HTR-8/SVneo (cell line): ENCODE measurements around the gene TOX4.
"Not testable (repeated sequence)": the region's sequence is repeated elsewhere in the genome, so short reads cannot be mapped to it uniquely, and the experiment has no call there.

Source experiments
- DNase-seq: peaks from one replicate; pipeline ENCODE4 v3.0.0; 2011; ENCODE audit warnings: low spot score, mixed read lengths; ENCODE audit not compliant: insufficient read length
- FAIRE-seq: peaks from 2 replicates; lab custom pipeline; 2011; peaks lifted over from hg19 to GRCh38; lab: Jason Lieb, UNC

Gene TOX4

DNA sequence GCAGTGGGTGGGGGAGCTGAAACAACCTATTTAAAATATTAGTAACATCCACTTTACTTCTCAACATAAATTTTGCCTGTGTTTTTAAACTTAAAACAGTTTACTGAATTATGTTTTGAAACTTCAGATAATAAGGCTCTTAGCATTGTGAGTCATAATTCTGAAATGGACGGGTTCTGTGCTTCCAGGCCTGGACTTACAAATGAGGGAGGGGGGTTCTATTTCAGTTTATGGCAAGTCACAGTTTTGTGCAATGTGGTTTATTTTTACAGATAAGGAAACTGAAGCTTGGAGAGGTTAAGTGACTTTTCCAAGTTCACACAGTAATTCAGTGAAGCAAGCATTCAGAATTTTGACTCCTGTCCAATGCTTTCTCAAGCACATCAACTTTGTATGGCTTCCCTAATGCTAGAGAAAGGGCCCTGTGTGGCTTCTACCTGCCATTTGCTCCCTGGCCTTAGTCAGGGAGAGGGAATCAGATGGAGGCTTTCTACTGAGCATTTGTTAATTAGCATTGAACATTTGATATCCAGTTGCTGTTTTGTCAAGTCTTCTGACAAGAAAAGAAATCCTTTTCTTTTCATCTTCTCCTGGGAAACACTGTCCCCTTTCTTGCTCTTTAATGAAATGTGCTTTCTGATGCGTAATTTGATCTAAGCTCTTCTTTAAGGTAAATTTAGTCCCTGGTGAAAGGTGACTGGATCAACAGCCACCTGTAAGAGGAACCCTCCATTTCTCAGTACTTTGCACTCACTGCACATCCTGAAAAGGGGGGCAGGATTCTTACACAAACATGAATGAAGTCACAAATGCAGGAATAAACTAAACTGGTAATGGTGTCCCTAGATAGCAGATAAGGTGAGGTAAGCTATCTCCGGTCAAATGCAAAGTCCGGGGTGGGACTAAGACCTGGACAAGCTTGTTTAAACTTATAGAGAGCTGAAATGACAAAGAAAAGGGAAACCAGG is 51.7 kb downstream of the TOX4 start:
- FAIRE-seq: no peak
- DNase-seq: no peak

DNA sequence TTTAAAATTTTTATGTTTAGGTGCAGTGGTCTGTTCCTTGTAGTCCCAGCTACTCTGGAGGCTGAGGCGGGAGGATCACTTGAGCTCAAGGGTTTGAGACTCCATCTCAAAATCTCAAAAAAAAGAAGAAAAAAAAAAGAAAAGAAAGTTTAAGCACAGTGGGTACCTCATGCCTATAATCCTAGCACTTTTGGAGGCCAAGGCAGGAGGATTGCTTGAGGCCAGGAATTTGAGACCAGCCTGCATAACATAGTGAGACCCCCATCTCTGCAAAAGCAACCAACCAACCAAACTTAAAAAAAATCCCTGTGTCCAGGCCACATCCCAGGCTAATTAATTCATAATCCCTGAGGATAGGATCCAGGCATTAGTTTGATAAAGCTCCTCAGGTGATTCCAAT is 52.5 kb downstream of the TOX4 start:
- no peak for DNase-seq
- FAIRE-seq: no peak

DNA sequence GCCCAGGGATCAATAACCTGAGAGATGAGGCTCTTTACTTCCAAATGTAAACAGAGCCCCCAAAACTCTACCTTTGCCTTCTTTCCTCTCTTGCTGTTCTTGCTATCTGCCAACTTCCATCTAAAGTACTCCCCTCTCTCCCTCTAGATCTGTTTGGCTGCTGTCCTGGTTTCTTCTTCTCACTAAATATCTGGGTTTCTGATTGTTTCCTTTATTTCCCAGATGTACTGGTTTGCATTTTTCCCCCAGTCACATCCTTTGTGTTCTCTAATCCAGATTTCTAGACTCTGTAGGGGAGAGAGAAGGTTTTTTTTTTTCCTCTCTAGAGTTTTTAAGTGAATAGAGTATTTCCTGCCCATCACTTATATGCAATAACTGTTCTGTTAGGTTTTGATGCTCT is 56.3 kb downstream of the TOX4 start:
- no peak for FAIRE-seq

DNA sequence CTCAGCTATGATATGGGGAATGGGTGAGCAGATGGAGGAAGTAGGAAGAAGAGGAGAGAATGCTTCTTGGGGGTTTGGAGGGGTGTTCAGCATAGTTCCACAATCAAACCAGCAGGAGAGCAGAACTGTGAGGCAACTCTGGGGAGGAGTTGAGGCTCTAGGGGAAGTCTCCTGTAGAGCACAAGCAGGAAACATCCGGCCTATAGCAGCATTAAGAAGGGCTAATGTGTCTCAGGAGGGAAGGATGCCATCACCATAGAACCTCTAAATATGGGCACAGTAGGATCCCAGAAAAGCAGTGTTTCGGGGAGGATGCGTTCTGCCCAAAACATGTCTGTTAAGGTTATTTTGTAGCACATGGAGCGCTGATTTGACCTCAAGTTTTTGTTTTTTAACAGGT is 57.6 kb downstream of the TOX4 start:
- FAIRE-seq (no peak), DNase-seq (no peak)

More for the DNA sequence above, 56.3 kb downstream of the TOX4 start:
- no peak for DNase-seq

DNA sequence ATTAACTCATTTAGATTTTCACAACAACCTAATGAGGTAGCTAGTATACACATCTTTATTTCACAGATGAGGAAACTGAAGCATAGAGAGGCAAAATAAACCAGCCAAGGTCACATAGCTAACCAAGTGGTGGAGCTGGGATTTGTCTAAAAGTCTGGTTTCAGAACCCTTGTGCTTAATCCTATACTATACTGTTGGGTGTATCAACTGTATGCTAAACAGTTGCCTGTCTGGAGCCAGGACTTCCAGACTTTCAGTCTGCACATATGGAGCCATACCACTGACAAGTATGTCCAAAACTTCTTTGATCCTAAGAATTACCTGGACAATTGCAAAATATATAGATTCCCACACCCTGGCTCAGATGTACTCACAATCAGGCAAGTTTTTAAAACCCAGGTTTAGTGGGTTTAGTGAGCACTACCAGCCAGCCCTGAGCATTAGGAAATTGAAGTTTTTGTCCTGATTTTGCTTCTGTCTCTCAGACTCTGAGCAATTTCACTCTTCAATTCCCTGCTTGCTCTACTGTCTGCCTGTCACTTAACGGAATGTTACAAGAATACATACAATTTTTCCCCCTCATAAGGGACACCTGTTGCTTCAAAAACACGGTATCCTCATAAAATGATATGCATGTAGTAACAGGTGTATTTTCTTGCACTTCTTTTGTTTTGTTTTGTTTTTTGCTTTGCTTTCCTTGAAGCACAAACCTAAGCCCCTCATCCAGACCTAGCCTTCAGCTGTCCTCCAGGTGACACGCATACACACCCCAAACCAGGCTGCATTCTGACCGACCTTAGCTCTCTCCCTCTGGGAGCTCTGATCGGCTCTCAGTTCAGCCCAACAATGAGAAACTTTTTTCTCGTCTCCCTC is 58.8 kb downstream of the TOX4 start:
- FAIRE-seq (no peak), DNase-seq (no peak)

DNA sequence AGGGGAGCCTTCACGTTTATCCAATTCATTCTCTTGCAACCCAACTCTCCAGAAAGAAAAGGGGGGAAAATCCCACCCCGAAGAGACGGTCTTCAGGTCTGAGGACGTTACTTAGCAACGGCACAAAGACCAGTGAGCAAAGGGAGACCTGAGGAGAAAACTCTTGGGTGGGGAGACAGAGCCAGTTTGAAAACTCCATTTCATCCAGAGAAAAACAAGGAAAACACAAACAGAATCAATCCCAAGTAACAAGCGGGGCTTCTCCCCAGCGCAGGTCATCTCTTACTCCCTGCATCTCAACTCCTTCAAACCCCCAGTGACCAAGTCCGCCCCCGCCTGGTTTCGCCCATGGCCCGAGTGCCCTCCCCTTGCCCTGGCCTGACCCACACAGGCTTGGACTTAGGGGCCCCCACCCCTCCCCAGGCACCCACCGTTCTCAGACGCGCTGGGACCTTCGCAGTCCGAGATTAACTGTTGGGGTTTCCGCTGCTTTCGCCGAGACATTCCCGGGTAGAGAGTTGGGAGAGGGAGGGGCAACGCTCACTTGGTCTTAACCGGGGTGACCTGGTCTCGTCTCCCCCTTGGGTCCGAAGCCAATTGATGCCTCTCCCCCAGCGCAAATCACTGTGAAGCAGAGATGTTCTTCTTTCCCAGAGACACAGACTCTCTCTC is 59.6 kb downstream of the TOX4 start:
- FAIRE-seq (no peak), DNase-seq (no peak)

DNA sequence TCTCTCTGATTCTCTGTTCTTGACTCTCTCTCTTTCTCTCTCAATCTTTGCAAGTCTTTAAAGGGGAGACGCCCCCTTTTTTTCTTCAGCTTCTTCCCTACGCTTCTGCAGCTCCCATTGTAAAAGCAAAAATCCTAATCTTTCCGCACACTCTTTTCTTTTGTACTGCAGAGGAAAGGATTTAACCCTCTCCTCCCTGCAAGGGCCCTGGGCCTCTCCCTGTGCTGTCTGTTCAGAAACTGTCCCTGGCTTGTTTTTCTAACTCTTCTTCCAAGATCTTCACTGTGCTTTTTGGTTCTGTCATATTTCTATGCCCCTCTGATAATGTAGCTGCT is 60.1 kb downstream of the TOX4 start:
- DNase-seq: no peak
- FAIRE-seq: no peak

DNA sequence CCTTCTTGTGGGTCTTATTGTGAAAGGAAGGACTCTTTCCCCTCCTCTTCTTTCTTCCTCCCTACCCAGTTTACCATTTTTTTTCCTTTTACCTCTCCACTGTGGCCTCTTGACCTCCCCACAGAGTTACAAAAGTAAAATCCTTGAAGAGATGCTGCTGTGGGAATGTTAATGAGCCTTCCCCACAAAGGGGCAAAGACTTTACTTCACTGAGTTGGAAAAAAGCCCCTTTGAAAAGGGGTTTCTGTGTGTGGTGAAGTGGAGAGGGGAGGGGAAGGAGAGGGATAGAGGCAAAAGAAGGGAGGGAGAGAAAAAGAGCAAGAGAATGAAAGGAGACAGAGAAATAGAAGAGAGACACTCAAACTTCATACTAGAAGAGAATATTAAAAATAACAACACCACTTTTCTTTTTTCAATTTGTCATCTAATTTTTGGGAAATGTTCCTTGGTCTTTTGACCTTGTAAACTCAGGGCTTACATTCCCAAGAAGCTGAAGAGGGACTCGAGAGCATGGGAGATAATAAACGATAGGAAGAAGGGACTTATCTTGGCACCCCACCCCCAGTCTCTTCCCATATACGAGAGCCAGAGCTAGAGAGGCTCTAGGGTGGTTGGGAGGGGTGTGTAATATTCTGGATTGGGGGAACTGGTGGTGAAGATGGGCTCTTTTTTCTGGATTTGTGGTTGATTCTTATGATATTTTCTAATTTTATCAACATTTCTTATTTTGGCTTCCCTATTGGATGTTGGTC is 62.4 kb downstream of the TOX4 start:
- FAIRE-seq: no peak
- no peak for DNase-seq

DNA sequence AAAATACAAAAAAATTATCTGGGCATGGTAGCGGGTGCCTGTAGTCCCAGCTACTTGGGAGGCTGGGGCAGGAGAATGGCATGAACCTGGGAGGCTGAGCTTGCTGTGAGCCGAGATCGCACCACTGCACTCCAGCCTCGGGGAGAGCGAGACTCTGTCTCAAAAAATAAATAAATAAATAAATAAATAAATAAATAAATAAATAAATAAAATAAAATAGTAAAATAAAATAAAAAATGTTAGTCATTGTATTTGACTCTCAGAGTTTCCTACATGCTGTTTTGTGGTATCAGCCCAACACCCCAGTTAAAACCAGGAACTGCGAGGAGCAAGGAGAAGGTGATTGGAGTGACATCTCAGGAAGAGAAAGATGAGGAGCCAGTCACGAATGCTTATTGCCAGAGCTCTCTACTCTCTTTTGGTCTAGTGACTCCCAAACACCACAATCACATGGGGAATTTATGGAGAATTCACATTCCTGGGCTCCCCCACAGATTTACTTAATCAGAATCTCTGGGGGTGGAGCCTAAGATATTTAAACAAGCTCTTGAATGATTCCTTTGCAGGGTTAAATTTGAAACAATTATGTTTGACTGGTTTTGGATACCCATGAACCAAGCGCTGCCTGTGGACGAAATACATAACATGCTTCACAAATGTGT is 64.5 kb downstream of the TOX4 start:
- DNase-seq: no peak
- FAIRE-seq: no peak

DNA sequence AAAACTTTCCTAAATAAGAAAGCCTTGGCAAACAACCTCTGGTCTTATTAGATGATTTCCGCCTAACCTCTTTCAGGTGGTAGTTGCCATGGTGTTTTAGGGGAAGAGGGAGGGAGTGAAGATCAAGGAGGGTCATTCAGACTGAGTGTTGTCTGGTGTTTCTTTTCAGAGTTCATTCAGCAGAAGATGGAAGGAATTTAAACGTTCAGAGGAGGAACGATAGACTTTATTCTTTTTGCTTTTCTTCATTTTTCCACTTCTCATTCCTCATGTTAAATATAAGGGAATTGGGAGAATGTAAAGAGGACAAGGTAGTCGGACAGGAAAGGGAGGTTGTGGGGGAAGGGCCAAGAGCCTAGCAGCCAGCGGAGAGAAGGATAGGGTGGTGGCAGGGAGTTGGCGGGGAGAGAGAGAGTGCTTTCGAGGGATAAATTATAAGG is 66.5 kb downstream of the TOX4 start:
- no peak for DNase-seq
- no peak for FAIRE-seq

DNA sequence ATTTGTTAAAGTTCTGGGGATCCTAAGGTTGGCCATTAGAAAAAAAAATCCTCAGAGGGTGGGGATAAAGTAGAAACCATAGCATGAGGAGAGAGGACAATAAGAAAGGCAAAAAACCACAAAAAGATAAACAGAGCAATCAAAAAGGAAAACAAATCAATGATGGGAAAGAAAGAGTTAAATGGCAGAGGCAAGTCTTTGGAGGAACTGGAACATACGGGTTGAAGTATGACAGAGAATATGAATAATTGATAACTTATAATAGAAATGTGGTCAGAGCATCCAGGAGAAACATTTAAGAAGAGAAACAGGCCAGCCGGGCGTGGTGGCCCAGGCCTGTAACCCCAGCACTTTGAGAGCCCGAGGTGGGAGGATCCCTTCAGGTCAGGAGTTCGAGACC is 67.0 kb downstream of the TOX4 start:
- FAIRE-seq: no peak
- no peak for DNase-seq

DNA sequence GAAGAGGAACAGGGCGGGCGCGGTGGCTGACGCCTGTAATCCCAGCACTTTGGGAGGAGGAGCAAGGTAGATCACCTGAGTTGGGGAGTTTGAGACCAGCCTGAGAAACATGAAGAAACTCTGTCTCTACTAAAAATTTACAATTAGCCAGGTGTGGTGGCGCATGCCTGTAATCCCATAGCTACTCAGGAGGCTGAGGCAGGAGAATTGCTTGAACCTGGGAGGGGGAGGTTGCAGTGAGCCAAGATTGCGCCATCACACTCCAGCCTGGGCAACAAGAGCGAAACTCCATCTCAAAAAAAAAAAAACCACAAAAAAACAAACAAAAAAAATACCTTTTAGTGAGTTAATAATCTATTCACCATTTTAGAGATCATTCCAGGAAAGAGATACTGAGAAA is 67.6 kb downstream of the TOX4 start:
- not testable (repeated sequence) for FAIRE-seq, DNase-seq
